ENCODE measurements around the gene BIVM. TPM values are rescaled to one million over a fixed set of nuclear protein-coding genes. Genes with fewer than 3 reads are reported as not detected.

The BIVM gene
- 10 to 100 TPM; 21.3 to 24.2 TPM for total RNA-seq

DNA sequence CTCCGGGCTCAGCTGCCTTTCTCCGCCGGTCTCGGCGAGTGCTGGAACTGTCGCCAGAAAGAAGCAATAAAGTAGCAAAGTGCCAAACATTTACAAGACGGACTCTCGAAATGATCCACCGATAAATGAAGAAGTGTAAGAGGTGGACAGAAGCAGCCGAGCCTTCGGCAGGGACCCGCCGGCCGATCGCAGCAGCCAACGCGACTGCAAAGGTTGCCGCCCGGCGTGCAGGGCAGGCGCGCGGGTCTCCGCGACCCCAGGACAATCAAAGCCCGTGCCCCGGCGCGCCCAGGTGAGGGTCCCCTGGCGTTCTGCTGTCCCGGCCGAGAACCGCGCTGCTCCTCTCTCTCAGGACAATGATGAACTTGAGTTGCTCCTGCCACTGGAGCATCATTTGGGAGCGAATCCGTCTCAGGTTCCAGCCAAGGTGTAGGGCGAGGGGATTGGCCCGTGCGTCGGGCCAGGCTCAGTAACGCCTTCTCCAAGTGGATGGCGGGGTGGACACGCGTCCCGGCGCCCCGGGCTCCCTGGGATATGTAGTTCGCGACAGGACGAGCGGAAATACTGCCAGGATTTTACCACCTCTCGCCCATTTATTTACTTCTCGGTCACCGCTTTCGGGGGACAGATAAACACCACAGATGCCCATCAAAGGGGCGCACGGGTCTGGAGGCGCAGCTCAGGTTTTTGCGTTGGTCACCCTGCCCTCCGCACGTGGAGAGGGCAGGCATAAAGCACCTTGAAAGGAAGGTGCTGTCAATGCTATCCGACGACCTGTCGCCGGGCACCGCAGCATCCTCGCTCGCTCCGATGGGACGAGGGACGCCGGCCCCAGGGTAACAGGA, at the start of gene BIVM, which contains the start of gene POGLUT2:
Gene BIVM, plus strand, starts transcription at position 539 of the 845 bp plus-strand sequence. CDS start 8,149 bp downstream, outside the sequence.
Gene POGLUT2, minus strand, starts transcription at position 396 of the 845 bp plus-strand sequence. Its CDS starts 306 bp downstream, at position 90.
- H3K4me3 Mint-ChIP-seq: peak within 1 kb of the TSS; percentile 81
- H3K27ac Mint-ChIP-seq: peak within 1 kb of the TSS; percentile 87
- peaks cover 37% of the 10 kb centered on the region for H3K4me1 Mint-ChIP-seq
- peak; percentile 89 for DNase-seq
- CTCF ChIA-PET: interaction anchor here (0.9 to 3.6 kb wide), 8 partner anchors 10 to 210 kb away, joined by 3 to 21 read pairs (median 4); partner anchors contain the start of gene TEX30
- H3K36me3 Mint-ChIP-seq (ENCODE audit: low read depth): peaks cover 6% of the 10 kb centered on the region
- no peaks in the 10 kb centered on the region for H3K9me3 Mint-ChIP-seq
- H3K27me3 Mint-ChIP-seq: peaks cover 5% of the 10 kb centered on the region
- POLR2A ChIA-PET: no interaction called here

DNA sequence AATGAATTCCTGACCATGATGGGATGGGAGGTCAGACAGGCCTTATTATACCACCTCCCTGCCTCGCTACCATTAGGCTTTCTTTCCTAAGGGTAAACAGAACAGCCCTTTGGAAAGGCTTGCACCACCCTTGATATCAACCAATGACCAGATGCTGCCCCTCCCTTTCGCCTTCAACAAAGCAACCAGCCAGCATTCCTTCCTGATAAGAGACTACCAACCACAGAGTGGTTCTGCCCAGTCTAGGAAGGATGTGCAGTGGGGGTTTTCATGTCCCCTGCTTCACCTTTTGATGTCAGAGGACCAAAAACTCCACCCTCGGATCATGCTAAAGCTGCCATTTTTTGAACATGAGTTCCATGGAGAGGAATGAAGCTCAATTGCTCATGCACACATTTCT, 47.0 kb upstream of the BIVM start:
- Mint-ChIP-seq H3K4me1 (no peaks in the 10 kb centered on the region), H3K9me3 (peaks cover 3% of the 10 kb centered on the region), H3K27me3 (peaks cover 15% of the 10 kb centered on the region), H3K27ac (no peak overlapping the region), H3K4me3 (no peak overlapping the region), H3K36me3 (ENCODE audit: low read depth) (peaks cover 2% of the 10 kb centered on the region)
- POLR2A ChIA-PET: no interaction called here
- DNase-seq: no peak
- CTCF ChIA-PET: no interaction called here

DNA sequence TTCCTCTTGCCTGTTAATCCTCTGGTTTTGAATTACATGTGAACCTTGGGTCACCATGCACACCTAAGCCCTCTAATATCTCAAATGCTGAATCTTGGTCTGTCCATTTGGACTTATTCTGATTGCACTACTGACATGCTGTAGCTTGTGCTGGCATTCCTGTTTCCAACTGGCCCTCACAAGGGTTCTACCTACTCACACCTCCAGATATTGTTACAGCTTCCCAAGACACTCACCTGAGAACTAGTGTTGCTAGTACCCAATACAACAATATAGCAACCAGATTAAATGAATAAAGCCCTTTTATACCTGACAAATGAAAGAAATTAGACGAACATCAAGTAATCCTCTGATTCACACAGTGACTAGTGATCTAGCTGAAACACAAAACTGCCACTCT, 41.9 kb upstream of the BIVM start:
- Mint-ChIP-seq H3K27me3 (no peaks in the 10 kb centered on the region), H3K4me1 (no peaks in the 10 kb centered on the region), H3K36me3 (ENCODE audit: low read depth) (no peaks in the 10 kb centered on the region), H3K4me3 (no peak overlapping the region), H3K27ac (no peak overlapping the region), H3K9me3 (peaks cover 3% of the 10 kb centered on the region)
- no peak for DNase-seq
- CTCF ChIA-PET: interaction anchor here (0.8 to 3.6 kb wide), 2 partner anchors 13 to 17 kb away, joined by 3 to 12 read pairs; partner anchors contain the start of gene TEX30
- POLR2A ChIA-PET: no interaction called here

- no peak overlapping the region for H3K4me3 Mint-ChIP-seq
- no peak for DNase-seq
- no peak overlapping the region for H3K27ac Mint-ChIP-seq
- H3K27me3 Mint-ChIP-seq: no peaks in the 10 kb centered on the region
- no peaks in the 10 kb centered on the region for H3K4me1 Mint-ChIP-seq
- ChIA-PET POLR2A (no interaction called here), CTCF (interaction anchor here (1.3 to 3.6 kb wide), 2 partner anchors 11 to 15 kb away, joined by 3 to 12 read pairs; partner anchors contain the start of gene TEX30)
- H3K36me3 Mint-ChIP-seq (ENCODE audit: low read depth): no peaks in the 10 kb centered on the region
- no peaks in the 10 kb centered on the region for H3K9me3 Mint-ChIP-seq
Measured at GRCh38 chr13:102758842-102759241, 40.1 kb upstream of the BIVM start.

DNA sequence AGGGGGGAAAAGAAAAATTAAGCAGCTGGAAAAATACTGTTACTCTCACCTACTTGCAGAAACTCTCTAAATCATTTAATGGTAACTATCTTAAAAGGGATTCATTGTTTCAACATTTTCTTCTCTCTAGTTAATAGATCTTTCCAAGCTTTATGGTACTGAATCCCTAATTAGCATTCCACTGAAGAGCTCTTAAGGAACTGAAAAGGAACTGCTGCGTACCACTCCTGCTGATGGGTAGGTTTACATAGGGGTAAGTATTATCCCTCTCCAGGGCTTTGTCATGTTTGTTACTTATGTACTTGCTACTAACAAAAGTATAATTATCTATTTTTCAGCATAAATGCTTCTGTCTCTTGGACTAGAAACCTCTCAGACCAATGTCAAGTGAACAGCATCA, 37.8 kb upstream of the BIVM start:
- no peak overlapping the region for H3K4me3 Mint-ChIP-seq
- H3K36me3 Mint-ChIP-seq (ENCODE audit: low read depth): peaks cover 5% of the 10 kb centered on the region
- no peaks in the 10 kb centered on the region for H3K4me1 Mint-ChIP-seq
- CTCF ChIA-PET: no interaction called here
- H3K27me3 Mint-ChIP-seq: no peaks in the 10 kb centered on the region
- POLR2A ChIA-PET: no interaction called here
- no peak overlapping the region for H3K27ac Mint-ChIP-seq
- no peak for DNase-seq
- H3K9me3 Mint-ChIP-seq: no peaks in the 10 kb centered on the region

DNA sequence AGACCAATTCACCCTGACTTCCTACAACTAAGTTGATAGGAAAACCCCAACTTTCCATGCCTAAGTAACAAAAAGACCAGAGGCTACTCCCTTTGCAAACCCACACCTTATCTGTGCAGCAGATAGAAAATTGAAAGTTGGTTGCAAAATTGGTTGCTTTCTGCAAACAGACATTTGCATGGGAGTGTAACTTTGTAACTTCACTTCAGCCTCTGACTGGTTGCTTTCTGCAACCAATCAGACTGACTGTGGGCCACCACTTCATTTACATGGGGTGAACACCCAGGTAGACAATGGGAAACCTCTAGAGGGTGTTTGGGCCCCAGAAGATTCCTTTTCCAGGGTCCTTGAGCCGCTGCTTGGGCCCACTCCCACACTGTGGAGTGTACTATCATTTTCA, 35.2 kb upstream of the BIVM start:
- CTCF ChIA-PET: no interaction called here
- Mint-ChIP-seq H3K4me1 (no peaks in the 10 kb centered on the region), H3K27me3 (no peaks in the 10 kb centered on the region), H3K4me3 (no peak overlapping the region), H3K36me3 (ENCODE audit: low read depth) (peaks cover 17% of the 10 kb centered on the region), H3K27ac (no peak overlapping the region), H3K9me3 (no peaks in the 10 kb centered on the region)
- DNase-seq: no peak
- POLR2A ChIA-PET: no interaction called here

GRCh38 chr13:102768909-102769308, 30.0 kb upstream of the BIVM start:
- no peaks in the 10 kb centered on the region for H3K9me3 Mint-ChIP-seq
- H3K36me3 Mint-ChIP-seq (ENCODE audit: low read depth): peaks cover 31% of the 10 kb centered on the region
- H3K27ac Mint-ChIP-seq: no peak overlapping the region
- ChIA-PET CTCF (interaction anchor here (0.6 to 2.5 kb wide), 3 partner anchors 11 to 119 kb away, joined by 3 to 12 read pairs (median 3); a partner anchor contains a TSS), POLR2A (no interaction called here)
- no peak for DNase-seq
- H3K4me3 Mint-ChIP-seq: no peak overlapping the region
- H3K27me3 Mint-ChIP-seq: no peaks in the 10 kb centered on the region
- peaks cover 37% of the 10 kb centered on the region for H3K4me1 Mint-ChIP-seq

GRCh38 chr13:102769679-102770078, 29.2 kb upstream of the BIVM start:
- peaks cover 31% of the 10 kb centered on the region for H3K36me3 Mint-ChIP-seq (ENCODE audit: low read depth)
- DNase-seq: no peak
- H3K4me1 Mint-ChIP-seq: peaks cover 44% of the 10 kb centered on the region
- H3K9me3 Mint-ChIP-seq: no peaks in the 10 kb centered on the region
- no peak overlapping the region for H3K27ac Mint-ChIP-seq
- ChIA-PET CTCF (interaction anchor here (1.2 to 2.5 kb wide), 2 partner anchors 12 to 27 kb away, joined by 3 to 12 read pairs; a partner anchor contains a TSS), POLR2A (no interaction called here)
- H3K27me3 Mint-ChIP-seq: no peaks in the 10 kb centered on the region
- H3K4me3 Mint-ChIP-seq: no peak overlapping the region

DNA sequence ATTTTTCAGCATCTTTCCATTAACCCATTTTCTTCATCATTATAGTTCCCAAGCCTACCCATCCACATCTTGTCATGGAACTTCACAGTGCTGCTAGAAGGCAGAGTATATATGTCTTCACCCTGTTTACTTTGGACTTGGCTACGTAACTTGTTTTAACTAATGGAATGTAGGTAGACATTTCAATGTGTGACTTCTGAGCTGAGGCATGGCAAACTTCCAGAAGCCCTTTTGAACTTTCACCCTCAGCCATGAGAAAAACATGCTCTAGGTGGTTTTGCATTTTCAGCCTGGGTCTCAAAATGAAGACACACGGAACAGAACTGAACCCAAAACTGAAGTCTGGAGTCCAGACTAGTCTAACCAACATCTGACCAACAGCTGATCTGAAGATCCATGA, 28.5 kb upstream of the BIVM start:
- POLR2A ChIA-PET: no interaction called here
- H3K4me1 Mint-ChIP-seq: peaks cover 49% of the 10 kb centered on the region

GRCh38 chr13:102771298-102772041, 27.4 kb upstream of the BIVM start:
- POLR2A ChIA-PET: no interaction called here
- Mint-ChIP-seq H3K4me3 (peak overlapping the region; percentile 88), H3K9me3 (no peaks in the 10 kb centered on the region), H3K27ac (peak overlapping the region; percentile 97), H3K27me3 (peaks cover under 1% of the 10 kb centered on the region), H3K4me1 (peaks cover 53% of the 10 kb centered on the region), H3K36me3 (ENCODE audit: low read depth) (peaks cover 24% of the 10 kb centered on the region)
- no peak for DNase-seq
- CTCF ChIA-PET: interaction anchor here (1.2 to 2.0 kb wide), 2 partner anchors 99 to 167 kb away, joined by 3 to 4 read pairs; no protein-coding TSS in a partner anchor

More for the DNA sequence above, 28.5 kb upstream of the BIVM start:
- Mint-ChIP-seq H3K36me3 (ENCODE audit: low read depth) (peaks cover 27% of the 10 kb centered on the region), H3K27ac (peak overlapping the region; percentile 9), H3K27me3 (no peaks in the 10 kb centered on the region), H3K9me3 (no peaks in the 10 kb centered on the region), H3K4me3 (no peak overlapping the region)
- DNase-seq: no peak
- CTCF ChIA-PET: interaction anchor here (1.2 to 2.5 kb wide), 3 partner anchors 12 to 166 kb away, joined by 3 to 12 read pairs (median 4); a partner anchor contains a TSS

DNA sequence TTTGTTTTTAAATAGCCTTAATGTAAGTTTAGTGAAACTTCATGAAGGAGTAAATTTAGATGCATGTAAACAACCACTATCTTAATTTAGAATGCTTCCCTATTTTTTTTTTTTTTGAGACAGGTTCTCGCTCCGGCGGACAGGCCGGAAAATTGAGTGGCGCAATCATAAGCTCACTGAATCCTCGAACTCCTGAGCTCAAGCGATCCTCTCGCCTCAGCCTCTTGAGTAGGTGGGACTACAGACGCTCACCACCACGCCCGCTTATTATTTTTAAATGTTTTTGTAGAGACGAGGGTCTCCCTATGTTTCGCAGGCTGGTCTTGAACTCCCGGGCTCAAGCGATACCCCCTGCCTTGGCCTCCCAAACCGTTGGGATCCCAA, 26.9 kb upstream of the BIVM start:
- CTCF ChIA-PET: interaction anchor here (0.9 to 2.0 kb wide), 3 partner anchors 99 to 168 kb away, joined by 3 to 4 read pairs (median 4); no protein-coding TSS in a partner anchor
- POLR2A ChIA-PET: no interaction called here
- H3K4me1 Mint-ChIP-seq: peaks cover 54% of the 10 kb centered on the region

GRCh38 chr13:102773441-102774213, 25.3 kb upstream of the BIVM start, which contains the start of gene TEX30:
Gene TEX30 (minus strand): TSS chr13:102773786. CDS start chr13:102770026, 3,760 bp downstream.
- Mint-ChIP-seq H3K9me3 (no peaks in the 10 kb centered on the region), H3K27ac (peak within 1 kb of the TSS; percentile 97), H3K4me3 (peak within 1 kb of the TSS; percentile 88), H3K4me1 (peaks cover 57% of the 10 kb centered on the region), H3K27me3 (peaks cover 2% of the 10 kb centered on the region), H3K36me3 (ENCODE audit: low read depth) (peaks cover 14% of the 10 kb centered on the region)
- ChIA-PET CTCF (interaction anchor here (0.9 to 3.2 kb wide), 7 partner anchors 11 to 184 kb away, joined by 3 to 21 read pairs (median 3); a partner anchor contains a TSS), POLR2A (interaction anchor here (0.6 to 1.4 kb wide), 6 partner anchors 9 to 182 kb away, joined by 3 to 8 read pairs (median 4); partner anchors contain the start of gene ERCC5)
- peak; percentile 86 for DNase-seq

More for the DNA sequence above, 26.9 kb upstream of the BIVM start:
- peak overlapping the region; percentile 88 for H3K4me3 Mint-ChIP-seq
- H3K27me3 Mint-ChIP-seq: peaks cover 2% of the 10 kb centered on the region
- no peak for DNase-seq
- peak overlapping the region; percentile 97 for H3K27ac Mint-ChIP-seq
- no peaks in the 10 kb centered on the region for H3K9me3 Mint-ChIP-seq
- H3K36me3 Mint-ChIP-seq (ENCODE audit: low read depth): peaks cover 20% of the 10 kb centered on the region
